Keratinocyte (primary cell): ENCODE data around the gene CNGA3. TPM values are rescaled to one million over a fixed set of nuclear protein-coding genes. Genes with fewer than 3 reads are reported as not detected.

ENCODE experiments used
- DNase-seq: peaks from one replicate; pipeline ENCODE4 v3.0.0-alpha.2; 2011; ENCODE audit warnings: low read depth, missing footprints, low spot score
- FAIRE-seq: peaks from 2 replicates; lab custom pipeline; 2011; peaks lifted over from hg19 to GRCh38; lab: Jason Lieb, UNC
- H2AFZ ChIP-seq: 2 replicates; pipeline ENCODE4 v1.6.0; 2012; ENCODE audit warnings: low read length, control low read depth, inconsistent platforms; ENCODE audit not compliant: control insufficient read depth
- H3K27ac ChIP-seq: 2 replicates; pipeline ENCODE4 v1.5.1; 2011; ENCODE audit warnings: low read length; ENCODE audit not compliant: control insufficient read depth, insufficient read depth
- H3K27me3 ChIP-seq: 3 replicates; pipeline ENCODE4 v1.6.0; 2011; ENCODE audit warnings: low read length; ENCODE audit not compliant: control insufficient read depth, insufficient read depth; ENCODE audit errors: extremely low read depth
- H3K36me3 ChIP-seq, 2 experiments: 2 replicates in 1 of 2; 3 replicates in 1 of 2; pipeline ENCODE4 v1.5.1; 2011; ENCODE audit warnings: low read length in 2 of 2, mild to moderate bottlenecking in 1 of 2; ENCODE audit not compliant: control insufficient read depth in 2 of 2, insufficient read depth in 2 of 2; ENCODE audit errors: extremely low read depth in 1 of 2
- H3K4me1 ChIP-seq: 3 replicates; pipeline ENCODE4 v1.5.1; 2011; ENCODE audit warnings: low read length; ENCODE audit not compliant: control insufficient read depth, insufficient read depth; ENCODE audit errors: extremely low read depth
- H3K4me2 ChIP-seq: 3 replicates; pipeline ENCODE4 v1.6.0; 2011; ENCODE audit warnings: low read depth, low read length; ENCODE audit not compliant: control insufficient read depth, insufficient read depth; ENCODE audit errors: extremely low read depth
- H3K4me3 ChIP-seq, 3 experiments: fragments of 200-600 bp in 1 of 3; sonication (generic) in 1 of 3; 2 replicates in 2 of 3; 3 replicates in 1 of 3; pipeline ENCODE4 v1.5.1; 2011 to 2016; ENCODE audit warnings: low read length in 3 of 3, mild to moderate bottlenecking in 3 of 3, control low read depth in 2 of 3, inconsistent platforms in 1 of 3, low read depth in 1 of 3, mixed read lengths in 1 of 3, mixed run types in 1 of 3, moderate library complexity in 1 of 3; ENCODE audit not compliant: control insufficient read depth in 2 of 3, insufficient read depth in 2 of 3; ENCODE audit errors: extremely low read depth in 1 of 3
- H3K79me2 ChIP-seq: 2 replicates; pipeline ENCODE4 v1.6.0; 2012; ENCODE audit warnings: low read length; ENCODE audit not compliant: control insufficient read depth, insufficient read depth
- H3K9ac ChIP-seq: 3 replicates; pipeline ENCODE4 v1.6.0; 2011; ENCODE audit warnings: low read length; ENCODE audit not compliant: control insufficient read depth, insufficient read depth; ENCODE audit errors: extremely low read depth
- H3K9me1 ChIP-seq: 3 replicates; pipeline ENCODE4 v1.6.0; 2011; ENCODE audit warnings: low read length; ENCODE audit not compliant: control insufficient read depth, insufficient read depth; ENCODE audit errors: extremely low read depth
- H3K9me3 ChIP-seq: 2 replicates; pipeline ENCODE4 v1.5.1; 2012; ENCODE audit warnings: low read depth, low read length; ENCODE audit not compliant: control insufficient read depth
- H4K20me1 ChIP-seq: 3 replicates; pipeline ENCODE4 v1.6.0; 2011; ENCODE audit warnings: low read length; ENCODE audit not compliant: control insufficient read depth, insufficient read depth; ENCODE audit errors: extremely low read depth
- EZH2 ChIP-seq: IDR thresholded peaks from one replicate; pipeline ENCODE4 v1.6.1; 2012; ENCODE audit warnings: inconsistent platforms, mild to moderate bottlenecking, low read length, moderate library complexity
- dilution Hi-C: fragments of 300-500 bp; cut with MboI; formaldehyde crosslinking; loops from one replicate; pipeline ENCODE4 v1.7.0; 2020; ENCODE audit warnings: low sequenced_read_pairs; ENCODE audit not compliant: extremely low pct_ligation_motif_present
- polyA plus RNA-seq, 5 experiments: library from polyadenylated mRNA; depleted of rRNA in 3 of 5; stranded (reverse) in 3 of 5; stranded (forward) in 1 of 5; unstranded in 1 of 5; fragments of >200 nt; gene quantifications; 1 replicate in 1 of 5; 2 replicates in 3 of 5; 3 replicates in 1 of 5; pipeline versions ENCODE4 v1.2.1 to v1.2.3, GENCODE V29; 2011 to 2012; ENCODE audit warnings: missing spikeins in 2 of 5, low read depth in 1 of 5, low replicate concordance in 1 of 5
- TF ChIP-seq, protein P1 (sequence below), 3 experiments: IDR thresholded peaks in 1 of 3; conservative IDR thresholded peaks in 1 of 3; optimal IDR thresholded peaks in 1 of 3; 2 replicates in 2 of 3; 3 replicates in 1 of 3; pipeline versions ENCODE3 to v1.5.1; 2011; ENCODE audit warnings: low read length in 3 of 3, mild to moderate bottlenecking in 3 of 3, moderate library complexity in 2 of 3, control low read depth in 1 of 3, inconsistent platforms in 1 of 3; ENCODE audit not compliant: insufficient read depth in 2 of 3; ENCODE audit errors: extremely low read depth in 1 of 3

Gene CNGA3
- polyA plus RNA-seq, 1 donor (not counting 4 experiments of a cell fraction or from before 2014, with no cell fraction given), result 0.01 TPM

- Histone ChIP-seq H3K4me2 (no peak overlapping the region), H3K36me3 (no peaks in the 10 kb centered on the region), H3K79me2 (no peaks in the 10 kb centered on the region), H3K4me3 (no peak overlapping the region), H3K27me3 (peaks cover 17% of the 10 kb centered on the region), H3K9ac (no peak overlapping the region), H3K9me1 (no peaks in the 10 kb centered on the region), H3K4me1 (no peaks in the 10 kb centered on the region), H3K27ac (no peak overlapping the region), H2AFZ (no peak overlapping the region), H3K9me3 (no peaks in the 10 kb centered on the region), H4K20me1 (no peaks in the 10 kb centered on the region)
- DNase-seq (no peak), FAIRE-seq (no peak)
- dilution Hi-C loops, result no loop called here
- TF ChIP-seq EZH2, result no peak
- TF ChIP-seq, protein P1, sequence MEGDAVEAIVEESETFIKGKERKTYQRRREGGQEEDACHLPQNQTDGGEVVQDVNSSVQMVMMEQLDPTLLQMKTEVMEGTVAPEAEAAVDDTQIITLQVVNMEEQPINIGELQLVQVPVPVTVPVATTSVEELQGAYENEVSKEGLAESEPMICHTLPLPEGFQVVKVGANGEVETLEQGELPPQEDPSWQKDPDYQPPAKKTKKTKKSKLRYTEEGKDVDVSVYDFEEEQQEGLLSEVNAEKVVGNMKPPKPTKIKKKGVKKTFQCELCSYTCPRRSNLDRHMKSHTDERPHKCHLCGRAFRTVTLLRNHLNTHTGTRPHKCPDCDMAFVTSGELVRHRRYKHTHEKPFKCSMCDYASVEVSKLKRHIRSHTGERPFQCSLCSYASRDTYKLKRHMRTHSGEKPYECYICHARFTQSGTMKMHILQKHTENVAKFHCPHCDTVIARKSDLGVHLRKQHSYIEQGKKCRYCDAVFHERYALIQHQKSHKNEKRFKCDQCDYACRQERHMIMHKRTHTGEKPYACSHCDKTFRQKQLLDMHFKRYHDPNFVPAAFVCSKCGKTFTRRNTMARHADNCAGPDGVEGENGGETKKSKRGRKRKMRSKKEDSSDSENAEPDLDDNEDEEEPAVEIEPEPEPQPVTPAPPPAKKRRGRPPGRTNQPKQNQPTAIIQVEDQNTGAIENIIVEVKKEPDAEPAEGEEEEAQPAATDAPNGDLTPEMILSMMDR (optimal IDR thresholded peaks at IDR 0.05 in 1 of 3, IDR thresholded peaks at IDR 0.05 in 1 of 3, conservative IDR thresholded peaks at IDR 0.05 in 1 of 3; ENCODE audit: extremely low read depth in 1 of 3, insufficient read depth in 2 of 3, low read length in 3 of 3), result no peak
Observed at GRCh38 chr2:98399140-98399539, 52.9 kb downstream of the CNGA3 start.

DNA sequence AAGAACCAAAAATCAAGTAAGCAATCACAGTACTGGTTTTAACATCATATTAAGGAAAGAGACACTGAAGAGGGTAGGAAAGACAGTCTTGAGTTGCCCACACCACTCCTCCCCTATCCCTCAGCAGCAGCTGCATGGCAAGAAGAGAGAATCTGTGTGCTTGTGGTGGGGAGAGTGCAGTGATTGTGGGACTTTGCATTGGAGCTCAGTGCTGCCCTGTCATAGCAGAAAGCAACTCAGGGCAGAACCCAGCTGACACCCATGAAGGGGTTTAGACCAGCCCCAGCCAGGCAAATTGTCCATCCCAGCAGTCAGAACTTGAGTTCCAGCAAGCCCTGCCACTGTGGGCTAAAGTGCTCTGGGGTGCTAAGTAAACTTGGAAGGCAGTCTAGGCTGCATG is 57.6 kb downstream of the CNGA3 start:
- H3K9ac ChIP-seq, result no peak overlapping the region
- H3K9me3 ChIP-seq, result no peaks in the 10 kb centered on the region
- no peaks in the 10 kb centered on the region for H3K4me1 ChIP-seq
- H4K20me1 ChIP-seq, result no peaks in the 10 kb centered on the region
- no peak for DNase-seq
- TF ChIP-seq, protein P1 (optimal IDR thresholded peaks at IDR 0.05 in 1 of 3, IDR thresholded peaks at IDR 0.05 in 1 of 3, conservative IDR thresholded peaks at IDR 0.05 in 1 of 3; ENCODE audit: extremely low read depth in 1 of 3, insufficient read depth in 2 of 3, low read length in 3 of 3), result no peak
- TF ChIP-seq EZH2, result no peak
- no peak overlapping the region for H3K4me3 ChIP-seq
- H3K27ac ChIP-seq, result no peak overlapping the region
- no peak overlapping the region for H3K4me2 ChIP-seq
- no peak for FAIRE-seq
- H2AFZ ChIP-seq, result no peak overlapping the region
- no peaks in the 10 kb centered on the region for H3K36me3 ChIP-seq
- H3K9me1 ChIP-seq, result no peaks in the 10 kb centered on the region
- dilution Hi-C loops, result no loop called here
- no peaks in the 10 kb centered on the region for H3K79me2 ChIP-seq
- peaks cover 8% of the 10 kb centered on the region for H3K27me3 ChIP-seq
